Stimulated activated CD4-positive, alpha-beta T cell treated with anti-CD3 and anti-CD28 coated beads, TNF-alpha, amount 100 ng/mL, for 48 hours (primary cell): ENCODE data around the gene ZNF354B.
"Not testable (repeated sequence)": the region's sequence is repeated elsewhere in the genome, so short reads cannot be mapped to it uniquely, and the experiment has no call there.

ENCODE experiments used
- DNase-seq, 3 donors: peaks; one replicate each; pipeline ENCODE4 v3.0.0-alpha.2; 2020; ENCODE audit warnings: low read depth in 3 of 3

Gene ZNF354B

GRCh38 chr5:178883115-178883694 is 23.5 kb downstream of the ZNF354B start:
- not testable (repeated sequence) for DNase-seq

- no peak for DNase-seq
These were observed 24.2 kb downstream of the ZNF354B start for GRCh38 chr5:178883815-178884430.

DNA sequence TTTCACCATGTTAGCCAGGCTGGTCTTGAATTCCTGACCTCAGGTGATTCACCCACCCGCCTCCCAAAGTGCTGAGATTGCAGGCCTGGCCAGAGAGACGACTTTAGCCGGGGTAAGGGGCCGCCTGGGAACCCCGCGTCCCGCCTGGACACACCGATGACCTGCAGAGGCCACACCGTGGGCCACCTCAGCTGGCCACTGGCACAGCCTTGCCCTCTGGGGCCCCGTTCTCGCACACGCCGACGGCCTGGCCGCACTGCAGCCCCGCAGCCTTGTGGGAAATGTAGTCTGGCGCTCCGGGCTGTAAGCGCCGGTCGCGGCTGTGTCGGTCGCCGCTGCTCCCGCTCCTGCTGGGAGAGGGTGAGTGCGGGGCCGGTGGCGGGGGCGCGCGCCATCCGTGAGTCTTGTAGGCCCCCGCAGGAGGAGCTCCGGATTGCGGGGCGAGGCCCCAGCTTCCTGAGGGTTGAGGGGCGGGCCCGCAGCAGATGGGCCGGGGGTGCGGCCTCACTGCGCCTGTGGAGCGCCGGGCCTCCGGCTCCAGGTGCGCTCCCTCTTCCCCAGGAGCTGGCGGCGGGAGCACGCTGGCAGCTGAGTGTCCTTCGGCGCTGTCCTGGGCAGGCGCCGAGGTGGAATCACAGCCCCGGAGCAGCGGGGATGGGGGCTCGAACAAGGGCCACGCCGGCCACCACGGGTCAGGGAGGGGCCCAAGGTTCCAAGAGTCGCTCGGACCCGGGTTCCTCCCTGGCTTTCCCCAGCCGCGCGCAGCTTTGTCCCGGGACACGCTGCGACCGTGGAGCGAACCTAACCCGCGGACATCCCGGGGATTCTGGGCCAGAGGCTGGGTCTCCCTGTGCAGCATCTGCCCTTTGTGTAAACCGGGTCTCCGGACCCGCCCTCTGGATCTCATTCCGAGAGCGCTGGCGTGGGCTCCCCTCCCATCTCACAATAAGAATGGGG is 36.1 kb downstream of the ZNF354B start, which contains the start of gene ZFP2:
Gene ZFP2, plus strand, starts transcription at position 299 of the 957 bp plus-strand sequence. CDS start 35,401 bp downstream, outside the sequence.
- peak in 2 of 3 donors; percentile 3 to 16 for DNase-seq

DNA sequence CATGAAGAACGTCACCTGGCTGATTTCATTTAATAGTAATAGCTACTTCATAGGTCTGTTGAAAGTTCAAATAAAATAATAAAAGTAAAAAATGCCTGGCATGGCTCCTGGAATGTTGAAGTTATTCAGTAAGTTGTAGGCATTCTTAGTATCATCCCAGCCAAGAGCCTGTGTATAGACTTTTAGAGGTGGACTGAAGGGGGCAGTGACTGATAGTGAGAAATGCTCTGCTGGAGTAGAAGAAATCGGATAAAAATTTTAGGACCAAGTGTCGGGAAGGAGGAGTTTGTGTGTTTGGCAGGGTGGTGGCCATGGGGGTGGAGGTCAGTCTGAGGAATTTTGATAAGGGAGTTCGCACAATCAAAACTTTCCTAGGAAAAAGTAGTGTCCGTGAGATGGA is 39.5 kb downstream of the ZNF354B start:
- no peak for DNase-seq

- DNase-seq, result no peak
These were observed 43.1 kb downstream of the ZNF354B start for GRCh38 chr5:178902849-178903248.

DNA sequence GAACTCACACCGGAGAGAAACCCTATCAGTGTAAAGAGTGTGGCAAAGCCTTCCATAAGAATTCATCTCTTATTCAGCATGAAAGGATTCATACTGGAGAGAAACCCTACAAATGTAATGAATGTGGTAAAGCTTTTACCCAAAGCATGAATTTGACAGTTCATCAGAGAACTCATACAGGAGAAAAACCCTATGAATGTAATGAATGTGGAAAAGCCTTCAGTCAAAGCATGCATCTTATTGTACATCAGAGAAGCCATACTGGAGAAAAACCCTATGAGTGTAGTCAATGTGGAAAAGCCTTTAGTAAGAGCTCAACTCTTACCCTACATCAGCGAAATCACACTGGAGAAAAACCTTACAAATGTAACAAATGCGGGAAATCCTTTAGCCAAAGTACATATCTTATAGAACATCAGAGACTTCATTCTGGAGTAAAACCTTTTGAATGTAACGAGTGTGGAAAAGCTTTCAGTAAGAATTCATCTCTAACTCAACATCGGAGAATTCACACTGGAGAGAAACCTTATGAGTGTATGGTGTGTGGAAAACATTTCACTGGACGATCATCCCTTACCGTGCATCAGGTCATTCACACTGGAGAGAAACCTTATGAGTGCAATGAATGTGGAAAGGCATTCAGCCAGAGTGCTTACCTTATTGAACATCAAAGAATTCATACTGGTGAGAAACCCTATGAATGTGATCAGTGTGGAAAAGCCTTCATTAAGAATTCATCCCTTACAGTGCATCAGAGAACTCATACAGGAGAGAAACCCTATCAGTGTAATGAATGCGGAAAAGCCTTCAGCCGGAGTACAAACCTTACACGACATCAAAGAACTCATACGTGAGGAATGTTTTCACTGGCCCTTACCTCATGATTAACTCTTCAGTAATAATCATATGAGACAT is 72.3 kb downstream of the ZNF354B start:
- no peak for DNase-seq
